HepG2 (cell line): ENCODE results near the gene PCDH12. TPM values are rescaled to one million over a fixed set of nuclear protein-coding genes. Genes with fewer than 3 reads are reported as not detected.
A peak's percentile ranks its signal among the peaks of the same experiment; 100 is the strongest.

Experiments used
- ARNTL ChIP-seq: sonication (generic); formaldehyde crosslinking; IDR thresholded peaks from 2 replicates; pipeline ENCODE4 v1.4.0; 2020; ENCODE audit warnings: mild to moderate bottlenecking, missing genetic modification reagents
- ATF6 ChIP-seq: sonication (generic); formaldehyde crosslinking; conservative IDR thresholded peaks from 2 replicates; pipeline ENCODE4 v1.4.0; 2020; ENCODE audit warnings: missing genetic modification reagents
- ETS1 ChIP-seq: sonication (generic); formaldehyde crosslinking; IDR thresholded peaks from 2 replicates; pipeline ENCODE4 v1.4.0; 2020; ENCODE audit warnings: missing genetic modification reagents
- GABPB1 ChIP-seq: IDR thresholded peaks from 2 replicates; pipeline ENCODE4 v1.6.1; 2016; ENCODE audit warnings: mild to moderate bottlenecking, missing genetic modification reagents, moderate library complexity, missing compliant biosample characterization
- GPN1 ChIP-seq: sonication (generic); formaldehyde crosslinking; IDR thresholded peaks from 2 replicates; pipeline ENCODE4 v1.5.1; 2020; ENCODE audit warnings: missing genetic modification reagents, borderline replicate concordance
- HOXD1 ChIP-seq: sonication (generic); formaldehyde crosslinking; IDR thresholded peaks from 2 replicates; pipeline ENCODE4 v1.5.0; 2020; ENCODE audit warnings: missing genetic modification reagents
- ISL2 ChIP-seq: sonication (generic); formaldehyde crosslinking; IDR thresholded peaks from 2 replicates; pipeline ENCODE4 v1.5.0; 2020; ENCODE audit warnings: missing genetic modification reagents
- KDM2A ChIP-seq: sonication (generic); formaldehyde crosslinking; IDR thresholded peaks from 2 replicates; pipeline ENCODE4 v1.4.0; 2020; ENCODE audit warnings: low read depth, missing genetic modification reagents, borderline replicate concordance
- KMT2B ChIP-seq: IDR thresholded peaks from 2 replicates; pipeline ENCODE4 v1.6.1; 2016; ENCODE audit warnings: missing genetic modification reagents, missing compliant biosample characterization
- NCOA1 ChIP-seq: sonication (generic); formaldehyde crosslinking; IDR thresholded peaks from 2 replicates; pipeline ENCODE4 v1.9.0; 2021; ENCODE audit warnings: missing genetic modification reagents
- NFIB ChIP-seq: sonication (generic); formaldehyde crosslinking; IDR thresholded peaks from 2 replicates; pipeline ENCODE4 v1.9.0; 2021; ENCODE audit warnings: missing genetic modification reagents, mild to moderate bottlenecking, borderline replicate concordance
- NR1H2 ChIP-seq: sonication (generic); formaldehyde crosslinking; IDR thresholded peaks from 2 replicates; pipeline ENCODE4 v1.8.1; 2022; ENCODE audit warnings: low read depth, missing genetic modification reagents, borderline replicate concordance
- RNF2 ChIP-seq: fragments of 450-650 bp; conservative IDR thresholded peaks from 2 replicates; pipeline ENCODE4 v1.6.1; 2016; ENCODE audit warnings: low read depth
- SALL1 ChIP-seq: sonication (generic); formaldehyde crosslinking; IDR thresholded peaks from 2 replicates; pipeline ENCODE4 v1.8.0; 2022; ENCODE audit warnings: mild to moderate bottlenecking, missing genetic modification reagents
- SP5 ChIP-seq: IDR thresholded peaks from 2 replicates; pipeline ENCODE4 v1.6.1; 2016; ENCODE audit warnings: low read depth, borderline replicate concordance
- TCF12 ChIP-seq, 2 experiments: fragments of 450-650 bp in 1 of 2; sonication (generic) in 1 of 2; formaldehyde crosslinking in 1 of 2; IDR thresholded peaks; 2 replicates each; pipeline versions ENCODE4 v1.6.1 to v1.8.0; 2017 to 2022; ENCODE audit warnings: antibody characterized with exemption in 1 of 2, mild to moderate bottlenecking in 1 of 2, missing genetic modification reagents in 1 of 2, moderate library complexity in 1 of 2
- ZNF101 ChIP-seq: sonication (generic); formaldehyde crosslinking; IDR thresholded peaks from 2 replicates; pipeline ENCODE4 v1.4.0; 2020; ENCODE audit warnings: mild to moderate bottlenecking, low read depth, missing genetic modification reagents, borderline replicate concordance
- ZNF17 ChIP-seq: sonication (generic); formaldehyde crosslinking; IDR thresholded peaks from 2 replicates; pipeline ENCODE4 v1.5.0; 2020; ENCODE audit warnings: mild to moderate bottlenecking, missing genetic modification reagents
- ZNF274 ChIP-seq: sonication (generic); formaldehyde crosslinking; IDR thresholded peaks from 2 replicates; pipeline ENCODE4 v1.5.1; 2020; ENCODE audit warnings: mild to moderate bottlenecking, missing genetic modification reagents
- ZNF431 ChIP-seq: sonication (generic); formaldehyde crosslinking; IDR thresholded peaks from 2 replicates; pipeline ENCODE4 v1.9.0; 2022; ENCODE audit warnings: missing genetic modification reagents, low read depth, mild to moderate bottlenecking, borderline replicate concordance
- polyA plus RNA-seq, 8 experiments: library from polyadenylated mRNA; depleted of rRNA in 3 of 8; stranded (reverse) in 7 of 8; unstranded in 1 of 8; fragments of >200 nt; fragmentation: Illumina TruSeq in 4 of 8; extraction: Trizol in 4 of 8; gene quantifications; 2 replicates each; pipeline versions ENCODE4 v1.2.1 to v1.2.3, GENCODE V29; 2011 to 2016; ENCODE audit warnings: low read depth in 4 of 8, missing spikeins in 1 of 8, mixed read lengths in 1 of 8; ENCODE audit not compliant: insufficient read depth in 1 of 8
- total RNA-seq, 5 experiments: library from RNA; depleted of rRNA; stranded (reverse); fragments of >200 nt; fragmentation: Illumina TruSeq; extraction: Trizol; gene quantifications; 2 replicates each; pipeline ENCODE4 v1.2.3, GENCODE V29; 2016; ENCODE audit warnings: low read depth in 1 of 5
- TF ChIP-seq, protein P1 (sequence below): sonication (generic); formaldehyde crosslinking; IDR thresholded peaks from 2 replicates; pipeline ENCODE4 v1.5.1; 2020; ENCODE audit warnings: missing genetic modification reagents, mild to moderate bottlenecking, borderline replicate concordance

The PCDH12 gene
- total and polyA plus RNA-seq, 2 of the 13 experiments (the other 11 are each of a cell fraction or from before 2014, with no cell fraction given): not detected

GRCh38 chr5:141968914-141969608 lies 11.1 kb upstream of the PCDH12 start, which contains the start of gene RNF14 (continued):
- TF ChIP-seq SALL1: peak; percentile 89
- TF ChIP-seq GPN1: no peak; the same call in 1 of the 2 replicates
- no peak for TF ChIP-seq NFIB (CRISPR knock-in tag)
- TF ChIP-seq NR1H2: no peak
- no peak for TF ChIP-seq RNF2
- peak; percentile 50 for TF ChIP-seq SP5 (CRISPR knock-in tag)
- TF ChIP-seq KMT2B: peak; percentile 82
- TF ChIP-seq ZNF431 (CRISPR knock-in tag): no peak; the same call in 1 of the 2 replicates
- TF ChIP-seq TCF12 (IDR thresholded peaks at IDR 0.05): no peak
- no peak for TF ChIP-seq TCF12 (CRISPR knock-in tag; IDR thresholded peaks at IDR 0.05)
- no peak for TF ChIP-seq ATF6 (CRISPR knock-in tag)
- TF ChIP-seq NCOA1 (CRISPR knock-in tag): peak; percentile 44; the same call in 1 of the 2 replicates
- 0 out of 2 replicates have a peak, but pooled peaks have one; percentile 85 for TF ChIP-seq HOXD1 (CRISPR knock-in tag)
- TF ChIP-seq GABPB1 (CRISPR knock-in tag): peak; percentile 95
- TF ChIP-seq ZNF274: peak; percentile 24; the same call in 1 of the 2 replicates
- TF ChIP-seq, protein P1, sequence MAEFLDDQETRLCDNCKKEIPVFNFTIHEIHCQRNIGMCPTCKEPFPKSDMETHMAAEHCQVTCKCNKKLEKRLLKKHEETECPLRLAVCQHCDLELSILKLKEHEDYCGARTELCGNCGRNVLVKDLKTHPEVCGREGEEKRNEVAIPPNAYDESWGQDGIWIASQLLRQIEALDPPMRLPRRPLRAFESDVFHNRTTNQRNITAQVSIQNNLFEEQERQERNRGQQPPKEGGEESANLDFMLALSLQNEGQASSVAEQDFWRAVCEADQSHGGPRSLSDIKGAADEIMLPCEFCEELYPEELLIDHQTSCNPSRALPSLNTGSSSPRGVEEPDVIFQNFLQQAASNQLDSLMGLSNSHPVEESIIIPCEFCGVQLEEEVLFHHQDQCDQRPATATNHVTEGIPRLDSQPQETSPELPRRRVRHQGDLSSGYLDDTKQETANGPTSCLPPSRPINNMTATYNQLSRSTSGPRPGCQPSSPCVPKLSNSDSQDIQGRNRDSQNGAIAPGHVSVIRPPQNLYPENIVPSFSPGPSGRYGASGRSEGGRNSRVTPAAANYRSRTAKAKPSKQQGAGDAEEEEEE: no peak
- peak; percentile 96 for TF ChIP-seq KDM2A (CRISPR knock-in tag)
- no peak for TF ChIP-seq ZNF101 (CRISPR knock-in tag)
- 0 out of 2 replicates have a peak, but pooled peaks have one; percentile 58 for TF ChIP-seq ETS1 (CRISPR knock-in tag)
- TF ChIP-seq ISL2 (CRISPR knock-in tag): peak; percentile 67; the same call in 1 of the 2 replicates
- no peak for TF ChIP-seq ZNF17 (CRISPR knock-in tag)
- TF ChIP-seq ARNTL (CRISPR knock-in tag): peak; percentile 52; the same call in 1 of the 2 replicates
